HL-60 (cell line): ENCODE data around the gene USP13.

Source experiments
- REST ChIP-seq: IDR thresholded peaks from 2 replicates; pipeline ENCODE4 v1.6.1; 2012; ENCODE audit warnings: low read depth; ENCODE audit not compliant: insufficient replicate concordance
- TF ChIP-seq, protein P1 (sequence below): IDR thresholded peaks from one replicate; pipeline ENCODE4 v1.5.1; 2011; ENCODE audit warnings: low read length, control low read depth, inconsistent platforms; ENCODE audit not compliant: insufficient read depth

DNA sequence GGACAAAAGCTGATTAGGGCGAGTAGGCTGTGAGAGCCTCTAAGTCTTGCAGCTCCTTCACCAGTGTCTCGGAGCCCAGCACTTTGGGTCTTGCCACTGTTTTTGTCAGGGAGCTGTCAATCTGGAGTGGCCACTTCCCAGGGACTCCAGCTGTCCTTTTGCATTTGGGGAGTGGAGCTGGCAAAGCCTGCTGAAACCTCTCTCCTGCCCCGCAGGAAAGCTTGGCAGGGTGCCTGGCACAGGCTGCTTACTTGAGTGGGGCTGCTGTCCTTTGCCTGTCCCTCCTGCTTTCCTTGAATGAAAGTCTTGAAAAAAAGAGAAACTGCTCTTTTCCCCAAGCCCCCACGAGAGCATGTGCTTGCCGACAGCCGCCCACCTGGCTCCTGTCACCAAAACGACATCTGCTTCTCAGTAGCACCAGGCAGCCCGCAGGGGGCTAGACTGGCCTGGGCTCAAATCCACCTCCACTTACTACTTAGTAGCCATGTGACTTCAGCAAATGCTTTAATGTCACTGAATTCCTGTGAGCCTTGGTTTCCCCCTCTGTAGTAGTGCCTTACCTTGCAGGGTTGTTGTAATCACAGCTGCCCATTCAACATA lies 13.7 kb downstream of the USP13 start:
- TF ChIP-seq, protein P1, sequence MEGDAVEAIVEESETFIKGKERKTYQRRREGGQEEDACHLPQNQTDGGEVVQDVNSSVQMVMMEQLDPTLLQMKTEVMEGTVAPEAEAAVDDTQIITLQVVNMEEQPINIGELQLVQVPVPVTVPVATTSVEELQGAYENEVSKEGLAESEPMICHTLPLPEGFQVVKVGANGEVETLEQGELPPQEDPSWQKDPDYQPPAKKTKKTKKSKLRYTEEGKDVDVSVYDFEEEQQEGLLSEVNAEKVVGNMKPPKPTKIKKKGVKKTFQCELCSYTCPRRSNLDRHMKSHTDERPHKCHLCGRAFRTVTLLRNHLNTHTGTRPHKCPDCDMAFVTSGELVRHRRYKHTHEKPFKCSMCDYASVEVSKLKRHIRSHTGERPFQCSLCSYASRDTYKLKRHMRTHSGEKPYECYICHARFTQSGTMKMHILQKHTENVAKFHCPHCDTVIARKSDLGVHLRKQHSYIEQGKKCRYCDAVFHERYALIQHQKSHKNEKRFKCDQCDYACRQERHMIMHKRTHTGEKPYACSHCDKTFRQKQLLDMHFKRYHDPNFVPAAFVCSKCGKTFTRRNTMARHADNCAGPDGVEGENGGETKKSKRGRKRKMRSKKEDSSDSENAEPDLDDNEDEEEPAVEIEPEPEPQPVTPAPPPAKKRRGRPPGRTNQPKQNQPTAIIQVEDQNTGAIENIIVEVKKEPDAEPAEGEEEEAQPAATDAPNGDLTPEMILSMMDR: no peak
- no peak for TF ChIP-seq REST
